Measurements from ENCODE around the gene BANP. TPM values are rescaled to one million over a fixed set of nuclear protein-coding genes. Genes with fewer than 3 reads are reported as not detected.
"Not testable (repeated sequence)": the region's sequence is repeated elsewhere in the genome, so short reads cannot be mapped to it uniquely, and the experiment has no call there.

BANP gene
- total and polyA plus RNA-seq, 2 experiments from 2014 or later = 22.8 to 23.8 TPM

DNA sequence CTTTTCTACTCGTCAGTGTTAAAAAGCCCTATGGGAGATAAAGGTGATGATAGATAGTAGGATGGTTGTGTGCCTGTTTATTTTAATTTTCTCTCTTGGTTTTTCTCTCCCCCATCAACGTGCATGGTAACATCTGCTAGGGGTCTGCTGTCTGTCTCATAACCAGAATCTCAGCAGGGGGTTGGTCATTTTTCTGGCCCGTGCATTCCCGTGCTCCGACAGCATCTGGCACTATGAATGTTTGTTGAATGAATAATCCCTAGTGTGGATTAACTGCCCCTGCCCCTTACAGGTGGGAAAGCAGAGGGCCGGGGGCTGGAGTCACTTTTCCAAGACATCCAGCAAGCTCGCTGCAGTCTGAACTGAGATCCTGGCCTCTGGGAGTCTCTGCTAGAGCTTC, 21.2 kb upstream of the BANP start:
- 67% methylated on average over 7 of the region's 7 CpGs for WGBS (ENCODE audit: low lambda C conversion rate, missing lambda C conversion rate)
- no peaks in the 10 kb centered on the region for H4K20me1 ChIP-seq (ENCODE audit: insufficient read depth, poor library complexity, severe bottlenecking)
- TF ChIP-seq EZH2 (IDR thresholded peaks at IDR 0.05; ENCODE audit: borderline replicate concordance) (no peak), EZH2phosphoT487 (IDR thresholded peaks at IDR 0.05; ENCODE audit: low read depth, severe bottlenecking, unreplicated experiment) (no peak)
- TF ChIP-seq, protein P1, sequence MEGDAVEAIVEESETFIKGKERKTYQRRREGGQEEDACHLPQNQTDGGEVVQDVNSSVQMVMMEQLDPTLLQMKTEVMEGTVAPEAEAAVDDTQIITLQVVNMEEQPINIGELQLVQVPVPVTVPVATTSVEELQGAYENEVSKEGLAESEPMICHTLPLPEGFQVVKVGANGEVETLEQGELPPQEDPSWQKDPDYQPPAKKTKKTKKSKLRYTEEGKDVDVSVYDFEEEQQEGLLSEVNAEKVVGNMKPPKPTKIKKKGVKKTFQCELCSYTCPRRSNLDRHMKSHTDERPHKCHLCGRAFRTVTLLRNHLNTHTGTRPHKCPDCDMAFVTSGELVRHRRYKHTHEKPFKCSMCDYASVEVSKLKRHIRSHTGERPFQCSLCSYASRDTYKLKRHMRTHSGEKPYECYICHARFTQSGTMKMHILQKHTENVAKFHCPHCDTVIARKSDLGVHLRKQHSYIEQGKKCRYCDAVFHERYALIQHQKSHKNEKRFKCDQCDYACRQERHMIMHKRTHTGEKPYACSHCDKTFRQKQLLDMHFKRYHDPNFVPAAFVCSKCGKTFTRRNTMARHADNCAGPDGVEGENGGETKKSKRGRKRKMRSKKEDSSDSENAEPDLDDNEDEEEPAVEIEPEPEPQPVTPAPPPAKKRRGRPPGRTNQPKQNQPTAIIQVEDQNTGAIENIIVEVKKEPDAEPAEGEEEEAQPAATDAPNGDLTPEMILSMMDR (IDR thresholded peaks at IDR 0.05; ENCODE audit: poor library complexity) = no peak

DNA sequence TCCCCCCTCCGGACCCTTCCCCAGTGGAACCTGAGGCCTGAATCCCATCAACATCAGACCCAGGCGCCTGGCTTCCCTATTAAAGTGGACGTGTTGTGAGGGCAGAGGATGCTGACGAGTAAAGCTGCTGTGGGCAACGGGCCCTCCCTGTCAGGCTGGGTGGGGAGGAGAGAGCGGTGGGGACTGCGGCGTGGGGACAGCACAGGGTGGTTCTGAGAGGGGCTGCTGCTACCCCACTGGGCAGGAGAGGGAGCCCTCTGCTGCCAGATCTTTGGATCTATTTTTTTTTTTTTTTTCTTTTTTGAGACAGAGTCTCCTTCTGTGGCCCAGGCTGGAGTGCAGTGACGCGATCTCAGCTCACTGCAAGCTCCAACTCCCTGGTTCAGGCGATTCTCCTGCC, 20.8 kb upstream of the BANP start:
- H3K36me3 ChIP-seq (replicated peaks; ENCODE audit: insufficient read depth, low read depth) = no peaks in the 10 kb centered on the region
- WGBS (ENCODE audit: low lambda C conversion rate, missing lambda C conversion rate) = 73% methylated on average over 11 of the region's 11 CpGs
- H3K9me2 ChIP-seq (replicated peaks; ENCODE audit: insufficient read depth) = no peaks in the 10 kb centered on the region
- H3K9me3 ChIP-seq (ENCODE audit: low read depth) = no peaks in the 10 kb centered on the region
- no peaks in the 10 kb centered on the region for H3K4me1 ChIP-seq (ENCODE audit: insufficient read depth)
- H3K27ac ChIP-seq = no peak overlapping the region
- no peaks in the 10 kb centered on the region for H4K20me1 ChIP-seq (ENCODE audit: insufficient read depth, poor library complexity, severe bottlenecking)
- H2AFZ ChIP-seq = no peak overlapping the region
- H3K79me2 ChIP-seq = no peaks in the 10 kb centered on the region
- TF ChIP-seq, protein P1 (IDR thresholded peaks at IDR 0.05; ENCODE audit: poor library complexity) = peak; percentile 35
- TF ChIP-seq EZH2 (IDR thresholded peaks at IDR 0.05; ENCODE audit: borderline replicate concordance) = no peak
- no peaks in the 10 kb centered on the region for H3K27me3 ChIP-seq
- no peak for DNase-seq (ENCODE audit: low spot score)
- no peak overlapping the region for H3K4me2 ChIP-seq
- H3K4me3 ChIP-seq = no peak overlapping the region

More for the DNA sequence above, 21.2 kb upstream of the BANP start:
- H3K79me2 ChIP-seq = no peaks in the 10 kb centered on the region
- H3K36me3 ChIP-seq (replicated peaks; ENCODE audit: insufficient read depth, low read depth) = no peaks in the 10 kb centered on the region
- H3K4me2 ChIP-seq = no peak overlapping the region
- H3K4me3 ChIP-seq = no peak overlapping the region
- H3K4me1 ChIP-seq (ENCODE audit: insufficient read depth) = no peaks in the 10 kb centered on the region
- H3K9me3 ChIP-seq (ENCODE audit: low read depth) = no peaks in the 10 kb centered on the region
- H3K27me3 ChIP-seq = no peaks in the 10 kb centered on the region
- no peak overlapping the region for H3K27ac ChIP-seq
- H2AFZ ChIP-seq = no peak overlapping the region
- H3K9me2 ChIP-seq (replicated peaks; ENCODE audit: insufficient read depth) = no peaks in the 10 kb centered on the region
- DNase-seq (ENCODE audit: low spot score) = no peak

DNA sequence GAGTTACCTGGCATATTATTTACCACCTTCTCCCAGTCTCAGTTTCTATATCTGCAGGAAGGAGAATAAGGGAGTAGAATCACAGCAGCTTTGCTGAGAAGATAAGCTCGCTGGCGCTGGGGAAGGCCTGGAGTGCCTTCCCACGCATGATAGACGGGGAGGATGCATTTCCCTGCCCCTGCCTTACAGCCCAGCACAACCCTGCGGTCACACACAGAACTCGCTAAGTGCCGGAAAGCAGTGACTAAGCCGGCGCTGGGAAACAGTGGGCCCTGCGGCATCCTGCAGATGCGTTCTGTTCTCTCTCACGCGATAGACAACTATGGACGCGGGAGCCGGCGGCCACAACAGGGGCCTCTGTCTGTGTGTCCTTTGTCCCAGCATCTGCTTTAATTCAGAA, 19.7 kb upstream of the BANP start:
- H3K4me3 ChIP-seq = no peak overlapping the region
- no peaks in the 10 kb centered on the region for H3K36me3 ChIP-seq (replicated peaks; ENCODE audit: insufficient read depth, low read depth)
- H3K9me2 ChIP-seq (replicated peaks; ENCODE audit: insufficient read depth) = no peaks in the 10 kb centered on the region
- H3K9me3 ChIP-seq (ENCODE audit: low read depth) = no peaks in the 10 kb centered on the region
- H3K4me2 ChIP-seq = no peak overlapping the region
- DNase-seq (ENCODE audit: low spot score) = peak; percentile 40
- H3K27me3 ChIP-seq = no peaks in the 10 kb centered on the region
- H4K20me1 ChIP-seq (ENCODE audit: insufficient read depth, poor library complexity, severe bottlenecking) = no peaks in the 10 kb centered on the region
- no peak overlapping the region for H2AFZ ChIP-seq
- WGBS (ENCODE audit: low lambda C conversion rate, missing lambda C conversion rate) = 61% methylated on average over 17 of the region's 17 CpGs
- H3K79me2 ChIP-seq = no peaks in the 10 kb centered on the region
- H3K4me1 ChIP-seq (ENCODE audit: insufficient read depth) = no peaks in the 10 kb centered on the region
- H3K27ac ChIP-seq = no peak overlapping the region
- TF ChIP-seq, protein P1 (IDR thresholded peaks at IDR 0.05; ENCODE audit: poor library complexity) = no peak
- no peak for TF ChIP-seq EZH2 (IDR thresholded peaks at IDR 0.05; ENCODE audit: borderline replicate concordance)
- no peak for TF ChIP-seq EZH2phosphoT487 (IDR thresholded peaks at IDR 0.05; ENCODE audit: low read depth, severe bottlenecking, unreplicated experiment)

DNA sequence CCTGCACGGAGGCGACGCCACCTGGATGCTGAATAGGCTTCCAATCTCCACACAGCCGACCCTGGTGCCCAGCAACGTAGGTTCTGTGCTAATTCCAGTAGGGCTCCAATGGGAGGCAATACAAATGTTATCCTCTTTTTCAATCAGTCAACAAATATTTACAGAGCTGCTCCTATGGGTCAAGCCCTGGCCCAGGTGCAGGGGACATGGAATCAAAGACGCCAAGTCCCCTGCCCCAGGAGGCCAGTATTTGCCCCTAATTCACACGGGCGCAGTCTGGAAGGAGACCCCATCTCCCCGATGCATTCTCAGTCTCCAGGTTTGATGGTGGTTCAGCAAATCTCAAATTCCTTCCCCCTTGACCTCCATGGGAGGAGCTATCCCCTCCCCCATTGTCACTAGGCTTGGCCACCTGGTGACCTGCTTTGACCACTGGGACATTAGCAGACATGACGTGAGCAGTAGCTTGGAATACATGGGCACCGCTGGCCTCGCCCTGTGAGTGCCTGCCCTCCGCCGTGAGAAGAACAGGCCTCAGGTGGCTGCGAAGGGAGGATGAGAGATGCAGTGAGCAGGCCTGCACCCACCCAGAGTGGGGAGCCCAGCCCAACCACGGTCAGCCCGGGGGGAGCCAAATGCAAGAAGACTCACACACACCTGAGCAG, 18.6 kb upstream of the BANP start:
- H2AFZ ChIP-seq; H3K27ac ChIP-seq; DNase-seq (ENCODE audit: low spot score); H3K4me3 ChIP-seq; H3K4me2 ChIP-seq; H3K36me3 ChIP-seq (replicated peaks; ENCODE audit: insufficient read depth, low read depth); H3K9me3 ChIP-seq (ENCODE audit: low read depth); H3K79me2 ChIP-seq; H3K27me3 ChIP-seq; H3K9me2 ChIP-seq (replicated peaks; ENCODE audit: insufficient read depth); H3K4me1 ChIP-seq (ENCODE audit: insufficient read depth); H4K20me1 ChIP-seq (ENCODE audit: insufficient read depth, poor library complexity, severe bottlenecking): not testable (repeated sequence)
- WGBS (ENCODE audit: low lambda C conversion rate, missing lambda C conversion rate) = 79% methylated on average over 17 of the region's 17 CpGs
